NCI-H187 (cell line): ENCODE results near the gene NEK2.
"Not testable (repeated sequence)": the region's sequence is repeated elsewhere in the genome, so short reads cannot be mapped to it uniquely, and the experiment has no call there.

Experiments
- DNase-seq, 2 experiments: peaks; one replicate each; lab custom pipeline; 2025; lab: John Stamatoyannopoulos, UW

NEK2 gene

GRCh38 chr1:211695135-211695816 is 19.9 kb upstream of the NEK2 start:
- no peak for DNase-seq

- not testable (repeated sequence) for DNase-seq
Observed at GRCh38 chr1:211693911-211694310, 18.5 kb upstream of the NEK2 start.

- no peak for DNase-seq
Observed at GRCh38 chr1:211688421-211688820, 13.0 kb upstream of the NEK2 start.

- no peak for DNase-seq
Observed at GRCh38 chr1:211687462-211688215, 12.2 kb upstream of the NEK2 start.

- no peak for DNase-seq
Observed at GRCh38 chr1:211685823-211686222, 10.4 kb upstream of the NEK2 start.

- DNase-seq: no peak
Observed at GRCh38 chr1:211684791-211685190, 9.4 kb upstream of the NEK2 start.

- no peak for DNase-seq
Observed at GRCh38 chr1:211684331-211684730, 8.9 kb upstream of the NEK2 start.

GRCh38 chr1:211683396-211684297 is 8.2 kb upstream of the NEK2 start:
- DNase-seq: no peak

GRCh38 chr1:211682186-211682585 is 6.8 kb upstream of the NEK2 start:
- not testable (repeated sequence) for DNase-seq

GRCh38 chr1:211680752-211681327 is 5.4 kb upstream of the NEK2 start:
- peak; percentile 18 to 30 for DNase-seq

- no peak for DNase-seq
Observed at GRCh38 chr1:211677659-211678058, 2.2 kb upstream of the NEK2 start.

- DNase-seq: no peak
Observed at GRCh38 chr1:211676761-211677160, 1.3 kb upstream of the NEK2 start.

GRCh38 chr1:211676106-211676583 is 724 bp upstream of the NEK2 start:
- DNase-seq: no peak

- DNase-seq: no peak
Observed at GRCh38 chr1:211667065-211667617, 8.3 kb downstream of the NEK2 start.

GRCh38 chr1:211660718-211661222 is 14.7 kb downstream of the NEK2 start:
- no peak for DNase-seq

GRCh38 chr1:211656728-211657127 is 18.7 kb downstream of the NEK2 start:
- DNase-seq: no peak

GRCh38 chr1:211654838-211655787 is 20.3 kb downstream of the NEK2 start:
- peak; percentile 14 to 21 for DNase-seq

GRCh38 chr1:211653959-211654496 is 21.4 kb downstream of the NEK2 start:
- DNase-seq: no peak

GRCh38 chr1:211653293-211653692 is 22.1 kb downstream of the NEK2 start:
- no peak for DNase-seq

- no peak for DNase-seq
Observed at GRCh38 chr1:211652371-211652770, 23.1 kb downstream of the NEK2 start.
